ENCODE results near the gene ZNF609. TPM values are rescaled to one million over a fixed set of nuclear protein-coding genes. Genes with fewer than 3 reads are reported as not detected.

The ZNF609 gene
- total RNA-seq, 4 donors from 2014 or later = 25.2 to 45.5 (median 32.6) TPM

- no peak for DNase-seq
- WGBS, 2 donors = 78 to 81% methylated on average over 2 of the region's 2 CpGs
- intact Hi-C loops (cut with DNase I) = no loop called here
- peak overlapping the region in 1 of 3 donors; percentile 0 for H3K27ac ChIP-seq
- H3K36me3 ChIP-seq = no peaks in the 10 kb centered on the region
- H3K27me3 ChIP-seq = no peaks in the 10 kb centered on the region
- no peak for TF ChIP-seq CTCF (IDR thresholded peaks at IDR 0.05)
- no peak for TF ChIP-seq POLR2A (IDR thresholded peaks at IDR 0.05)
- H3K4me1 ChIP-seq = peaks cover 14 to 33% of the 10 kb centered on the region in 2 donors
- H3K4me3 ChIP-seq (replicated peaks in 1 of 3) = no peak overlapping the region
- no peaks in the 10 kb centered on the region for H3K9me3 ChIP-seq
Measured at GRCh38 chr15:64566102-64566501, 105.7 kb downstream of the ZNF609 start.

- no peak for TF ChIP-seq POLR2A (IDR thresholded peaks at IDR 0.05)
- TF ChIP-seq CTCF (IDR thresholded peaks at IDR 0.05) = peak in 2 of 6 experiments; percentile 8 to 20
- 79 to 85% methylated on average over 11 of the region's 11 CpGs for WGBS, 2 donors
- H3K9me3 ChIP-seq = no peaks in the 10 kb centered on the region
Measured at GRCh38 chr15:64566629-64567427, 106.5 kb downstream of the ZNF609 start.

GRCh38 chr15:64568765-64569164, 108.4 kb downstream of the ZNF609 start:
- H3K4me1 ChIP-seq = peaks cover 14 to 29% of the 10 kb centered on the region in 2 donors
- no peak for DNase-seq
- H3K27me3 ChIP-seq = no peaks in the 10 kb centered on the region
- H3K36me3 ChIP-seq = no peaks in the 10 kb centered on the region
- no peak overlapping the region for H3K4me3 ChIP-seq (replicated peaks in 1 of 3)
- TF ChIP-seq POLR2A (IDR thresholded peaks at IDR 0.05) (no peak), CTCF (IDR thresholded peaks at IDR 0.05) (no peak)
- intact Hi-C loops (cut with DNase I) = no loop called here
- peak overlapping the region in 1 of 3 donors; percentile 29 for H3K27ac ChIP-seq
- H3K9me3 ChIP-seq = no peaks in the 10 kb centered on the region

More at GRCh38 chr15:64566629-64567427, 106.5 kb downstream of the ZNF609 start:
- Histone ChIP-seq H3K27ac (peak overlapping the region in 2 of 3 donors; percentile 0 to 48), H3K27me3 (no peaks in the 10 kb centered on the region), H3K4me3 (replicated peaks in 1 of 3) (no peak overlapping the region), H3K4me1 (peaks cover 14 to 33% of the 10 kb centered on the region in 2 donors), H3K36me3 (no peaks in the 10 kb centered on the region)
- no peak for DNase-seq
- intact Hi-C loops (cut with DNase I) = no loop called here

- peaks cover 23 to 30% of the 10 kb centered on the region in 2 donors for H3K4me1 ChIP-seq
- intact Hi-C loops (cut with DNase I) = no loop called here
- TF ChIP-seq CTCF (IDR thresholded peaks at IDR 0.05) = no peak
- TF ChIP-seq POLR2A (IDR thresholded peaks at IDR 0.05) = no peak
- DNase-seq = no peak
- H3K27me3 ChIP-seq = no peaks in the 10 kb centered on the region
- no peaks in the 10 kb centered on the region for H3K36me3 ChIP-seq
- WGBS, 2 donors = 72 to 74% methylated on average over 4 of the region's 4 CpGs
- H3K27ac ChIP-seq = no peak overlapping the region
- H3K9me3 ChIP-seq = no peaks in the 10 kb centered on the region
- no peak overlapping the region for H3K4me3 ChIP-seq (replicated peaks in 1 of 3)
Measured at GRCh38 chr15:64571857-64572291, 111.5 kb downstream of the ZNF609 start.

- WGBS, 2 donors = 95 to 96% methylated on average over 6 of the region's 6 CpGs
- H3K27ac ChIP-seq = no peak overlapping the region
- no peaks in the 10 kb centered on the region for H3K36me3 ChIP-seq
- no peaks in the 10 kb centered on the region for H3K9me3 ChIP-seq
- TF ChIP-seq POLR2A (IDR thresholded peaks at IDR 0.05) = no peak
- no peak for TF ChIP-seq CTCF (IDR thresholded peaks at IDR 0.05)
- no peak for DNase-seq
- H3K4me1 ChIP-seq = peaks cover 23 to 26% of the 10 kb centered on the region in 2 donors
- H3K4me3 ChIP-seq (replicated peaks in 1 of 3) = no peak overlapping the region
- intact Hi-C loops (cut with DNase I) = no loop called here
- no peaks in the 10 kb centered on the region for H3K27me3 ChIP-seq
Measured at GRCh38 chr15:64572856-64573255, 112.5 kb downstream of the ZNF609 start.
